ENCODE measurements around the gene CIRBP. TPM values are rescaled to one million over a fixed set of nuclear protein-coding genes. Genes with fewer than 3 reads are reported as not detected.
"Not testable (repeated sequence)": the region's sequence is repeated elsewhere in the genome, so short reads cannot be mapped to it uniquely, and the experiment has no call there.

The CIRBP gene
- polyA plus RNA-seq, 4 donors = 704 to 940 (median 807) TPM

DNA sequence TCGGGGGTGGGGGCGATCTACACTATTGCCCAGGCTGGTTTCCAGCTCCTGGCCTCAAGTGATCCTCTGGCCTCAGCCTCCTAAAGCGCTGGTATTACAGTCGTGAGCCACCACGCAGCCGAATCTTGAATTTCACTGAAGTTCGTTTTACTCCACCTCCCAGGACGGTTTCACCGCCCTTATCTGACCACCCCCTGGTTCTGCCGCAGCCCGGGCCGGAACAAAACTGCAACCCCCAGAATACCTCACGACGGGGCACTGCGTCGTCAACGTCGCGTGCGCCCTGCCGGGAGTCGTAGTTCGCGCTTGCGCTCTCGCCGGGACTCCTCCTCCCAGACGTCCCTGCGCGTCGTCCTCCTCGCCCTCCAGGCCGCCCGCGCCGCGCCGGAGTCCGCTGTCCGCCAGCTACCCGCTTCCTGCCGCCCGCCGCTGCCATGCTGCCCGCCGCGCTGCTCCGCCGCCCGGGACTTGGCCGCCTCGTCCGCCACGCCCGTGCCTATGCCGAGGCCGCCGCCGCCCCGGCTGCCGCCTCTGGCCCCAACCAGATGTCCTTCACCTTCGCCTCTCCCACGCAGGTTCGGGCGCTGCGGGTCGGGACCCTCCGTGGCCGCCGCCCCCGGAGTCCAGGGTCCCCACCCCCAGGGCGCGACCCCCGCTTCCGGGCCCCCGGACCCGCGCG, 27.6 kb upstream of the CIRBP start, which contains the start of gene ATP5F1D:
ATP5F1D (plus strand) TSS at position 335 of the 679 bp plus-strand sequence; CDS start at position 435, 100 bp downstream.
- DNase-seq (ENCODE audit: low read depth in 4 of 4, low spot score in 3 of 4) = peak in 2 of 4 donors; percentile 82 to 87

DNA sequence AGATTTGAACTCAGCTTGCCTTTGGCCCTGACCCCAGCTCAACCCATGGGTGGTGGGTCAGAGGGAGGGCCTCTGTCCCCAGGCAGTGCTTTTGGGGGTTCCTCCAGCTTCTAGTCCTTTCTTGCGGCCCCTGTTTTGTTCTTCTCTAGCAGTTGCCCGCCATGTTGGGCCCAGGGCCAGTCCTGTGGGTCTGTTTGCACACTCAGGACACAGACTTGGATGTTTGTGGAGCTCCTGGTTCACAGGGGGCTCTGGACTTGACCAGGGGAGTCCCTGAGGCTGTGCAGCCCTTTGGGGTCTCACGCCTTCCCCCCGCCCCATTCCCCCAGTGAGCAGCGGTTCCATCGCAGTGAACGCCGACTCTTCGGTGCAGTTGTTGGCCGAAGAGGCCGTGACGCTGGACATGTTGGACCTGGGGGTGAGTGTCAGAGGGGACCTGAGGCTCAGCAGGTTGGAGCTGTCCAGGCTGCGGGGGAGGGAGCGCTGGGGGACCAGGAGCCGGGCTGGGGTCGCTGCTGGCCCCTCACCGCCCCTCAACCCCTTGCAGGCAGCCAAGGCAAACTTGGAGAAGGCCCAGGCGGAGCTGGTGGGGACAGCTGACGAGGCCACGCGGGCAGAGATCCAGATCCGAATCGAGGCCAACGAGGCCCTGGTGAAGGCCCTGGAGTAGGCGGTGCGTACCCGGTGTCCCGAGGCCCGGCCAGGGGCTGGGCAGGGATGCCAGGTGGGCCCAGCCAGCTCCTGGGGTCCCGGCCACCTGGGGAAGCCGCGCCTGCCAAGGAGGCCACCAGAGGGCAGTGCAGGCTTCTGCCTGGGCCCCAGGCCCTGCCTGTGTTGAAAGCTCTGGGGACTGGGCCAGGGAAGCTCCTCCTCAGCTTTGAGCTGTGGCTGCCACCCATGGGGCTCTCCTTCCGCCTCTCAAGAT, 25.1 kb upstream of the CIRBP start:
- DNase-seq (ENCODE audit: low read depth in 4 of 4, low spot score in 3 of 4) = no peak

DNA sequence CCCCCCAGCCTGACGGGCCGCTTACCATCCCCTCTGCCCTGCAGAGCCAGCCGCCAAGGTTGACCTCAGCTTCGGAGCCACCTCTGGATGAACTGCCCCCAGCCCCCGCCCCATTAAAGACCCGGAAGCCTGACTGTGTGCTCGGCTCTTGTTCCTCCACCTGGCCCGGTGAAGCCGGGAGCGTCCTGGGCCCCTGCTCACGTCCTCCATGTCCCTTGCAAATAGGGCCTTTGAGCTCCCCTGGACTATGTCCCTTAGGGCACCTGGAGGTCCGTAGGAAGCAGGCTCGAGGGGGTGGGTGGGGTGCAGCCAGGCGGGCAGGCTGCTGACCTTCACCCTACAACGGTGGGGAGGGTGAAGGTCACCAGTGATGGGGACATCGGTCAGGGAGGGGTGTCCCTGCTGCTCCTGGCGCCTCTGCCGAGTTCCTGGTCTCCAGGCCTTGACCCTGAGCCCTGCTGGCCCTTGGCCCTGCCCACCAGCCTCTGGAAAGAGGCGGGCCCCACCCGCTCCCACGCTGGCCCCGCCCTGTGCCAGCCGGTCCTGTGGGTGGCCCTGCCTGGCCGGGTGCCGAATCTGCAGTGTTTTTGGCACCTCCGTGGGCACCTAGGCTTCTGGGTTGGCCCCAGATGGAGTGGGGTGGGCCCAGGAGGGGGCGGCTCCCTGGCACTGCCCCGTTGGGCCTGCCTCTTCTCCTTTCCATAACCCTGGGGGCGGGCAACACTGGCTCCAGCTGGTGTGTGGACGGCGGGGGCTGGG, 24.3 kb upstream of the CIRBP start:
- no peak for DNase-seq (ENCODE audit: low read depth in 4 of 4, low spot score in 3 of 4)

- DNase-seq (ENCODE audit: low read depth in 4 of 4, low spot score in 3 of 4) = no peak
Measured at GRCh38 chr19:1245494-1246264, 23.5 kb upstream of the CIRBP start.

GRCh38 chr19:1246265-1247087, 22.7 kb upstream of the CIRBP start:
- DNase-seq (ENCODE audit: low read depth in 4 of 4, low spot score in 3 of 4) = not testable (repeated sequence)

DNA sequence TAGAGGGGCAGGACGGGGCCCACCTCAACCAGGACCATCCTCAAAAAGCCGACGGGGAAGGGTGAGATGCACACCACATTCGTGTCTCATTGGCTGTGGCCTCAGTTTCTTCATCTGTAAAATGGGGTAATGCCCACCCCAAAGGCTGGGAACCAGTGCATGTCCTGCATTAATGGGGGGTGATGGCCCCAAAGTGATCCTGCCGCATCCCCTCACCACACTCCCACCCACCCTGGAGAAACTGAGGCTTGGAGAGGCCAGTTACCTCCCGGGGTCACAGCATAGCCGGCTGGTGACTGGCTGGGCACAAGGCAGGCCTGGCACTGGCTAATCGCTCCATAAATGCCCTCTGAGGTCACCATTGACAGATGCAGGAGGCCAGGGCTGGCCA, 21.4 kb upstream of the CIRBP start:
- no peak for DNase-seq (ENCODE audit: low read depth in 4 of 4, low spot score in 3 of 4)

DNA sequence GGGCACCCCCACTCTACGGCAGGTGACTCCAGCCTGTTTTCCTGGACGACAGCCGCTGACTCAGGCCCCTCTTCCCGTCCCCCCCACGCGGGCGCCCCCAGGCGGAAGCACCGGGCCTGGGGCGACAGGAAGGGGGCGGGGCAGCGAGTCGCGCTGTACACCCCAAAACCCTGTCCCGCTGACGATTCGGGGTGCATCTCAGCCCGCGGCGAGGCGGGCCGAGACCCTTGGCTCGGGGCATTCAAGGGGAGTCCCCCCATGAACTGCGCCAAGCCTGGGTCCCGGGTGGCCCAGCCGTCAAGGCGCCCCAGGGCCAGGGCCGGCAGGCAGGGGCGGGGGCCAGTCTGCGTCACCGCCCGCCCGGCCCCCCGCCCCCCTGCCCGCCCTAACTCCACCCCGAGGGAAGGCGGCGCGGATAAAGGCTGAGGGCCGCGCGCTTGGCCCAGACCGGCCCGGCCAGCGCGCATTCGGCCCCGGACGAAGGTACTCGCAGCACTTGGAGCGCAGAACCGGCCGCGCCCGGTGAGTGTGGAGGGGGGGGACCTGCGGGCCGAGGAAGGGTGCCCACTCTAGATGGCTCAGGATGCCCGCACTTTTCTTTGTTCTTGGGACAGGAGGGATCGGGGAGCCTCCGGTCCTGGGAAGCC, 20.9 kb upstream of the CIRBP start, which contains the start of gene MIDN:
MIDN (plus strand) TSS at position 445 of the 647 bp plus-strand sequence. CDS start 1,714 bp downstream, outside the sequence.
- DNase-seq (ENCODE audit: low read depth in 4 of 4, low spot score in 3 of 4) = no peak

DNA sequence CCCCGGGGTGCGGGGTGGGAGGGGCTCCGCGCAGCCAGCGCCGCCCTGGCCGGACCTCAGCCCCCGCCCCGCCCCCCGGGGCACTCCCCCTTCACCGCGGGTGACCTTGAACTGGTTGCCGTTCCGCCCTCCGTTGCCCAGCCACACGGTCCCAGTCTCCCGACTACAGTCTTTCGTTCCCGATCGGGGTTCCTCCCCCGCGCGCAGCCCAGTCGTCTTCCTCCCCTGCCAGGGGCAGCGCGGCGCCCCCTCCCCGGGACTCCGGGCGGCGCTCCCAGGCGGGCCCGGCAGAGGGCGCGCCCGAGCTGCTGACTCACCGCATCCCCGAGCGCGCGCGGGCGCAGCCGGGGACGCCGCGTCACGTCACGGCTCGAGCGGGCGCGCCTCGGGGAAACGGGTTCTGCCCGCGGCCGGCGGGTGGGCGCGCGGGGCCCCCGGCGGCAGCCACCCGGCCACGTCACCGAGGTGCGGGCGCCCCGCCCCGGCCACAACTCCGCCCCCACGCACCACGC, 20.3 kb upstream of the CIRBP start:
- DNase-seq (ENCODE audit: low read depth in 4 of 4, low spot score in 3 of 4) = no peak

DNA sequence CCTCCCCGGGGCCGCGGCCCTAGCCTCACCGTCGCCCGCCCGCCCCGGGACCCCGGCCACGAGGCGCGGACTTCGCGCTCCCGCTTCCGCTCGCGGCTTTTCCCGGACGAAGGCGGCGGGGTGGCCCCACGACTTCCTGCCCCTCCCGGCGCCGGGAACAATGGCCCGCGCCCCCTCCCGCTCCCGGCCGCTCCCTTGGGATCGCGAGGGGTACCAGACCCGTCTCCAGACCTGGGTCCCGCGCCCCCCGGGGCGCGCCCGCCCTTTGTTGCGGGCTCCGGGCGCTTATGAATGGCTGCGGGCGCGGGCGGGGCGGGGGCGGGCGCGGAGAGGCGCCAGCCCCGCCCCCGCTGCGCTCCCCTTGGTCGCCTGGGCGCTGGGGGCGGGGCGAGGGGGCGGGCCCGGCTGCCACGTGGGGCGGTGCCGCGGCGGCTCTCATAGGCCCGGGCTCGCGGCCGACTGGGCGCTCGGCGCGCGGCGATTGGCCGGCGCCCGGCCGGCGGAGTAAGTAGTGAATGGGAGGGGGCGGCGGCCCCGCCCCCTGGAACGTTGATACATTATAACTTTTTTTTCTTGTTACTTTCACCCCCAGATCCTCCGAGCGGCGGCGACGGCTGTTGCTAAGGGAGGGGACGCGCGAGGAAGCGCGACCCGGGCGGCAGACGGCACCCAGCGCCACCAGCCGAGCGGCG, 19.7 kb upstream of the CIRBP start:
- DNase-seq (ENCODE audit: low read depth in 4 of 4, low spot score in 3 of 4) = peak; percentile 92 to 94 (median 93)

GRCh38 chr19:1249990-1250436, 19.1 kb upstream of the CIRBP start:
- no peak for DNase-seq (ENCODE audit: low read depth in 4 of 4, low spot score in 3 of 4)

DNA sequence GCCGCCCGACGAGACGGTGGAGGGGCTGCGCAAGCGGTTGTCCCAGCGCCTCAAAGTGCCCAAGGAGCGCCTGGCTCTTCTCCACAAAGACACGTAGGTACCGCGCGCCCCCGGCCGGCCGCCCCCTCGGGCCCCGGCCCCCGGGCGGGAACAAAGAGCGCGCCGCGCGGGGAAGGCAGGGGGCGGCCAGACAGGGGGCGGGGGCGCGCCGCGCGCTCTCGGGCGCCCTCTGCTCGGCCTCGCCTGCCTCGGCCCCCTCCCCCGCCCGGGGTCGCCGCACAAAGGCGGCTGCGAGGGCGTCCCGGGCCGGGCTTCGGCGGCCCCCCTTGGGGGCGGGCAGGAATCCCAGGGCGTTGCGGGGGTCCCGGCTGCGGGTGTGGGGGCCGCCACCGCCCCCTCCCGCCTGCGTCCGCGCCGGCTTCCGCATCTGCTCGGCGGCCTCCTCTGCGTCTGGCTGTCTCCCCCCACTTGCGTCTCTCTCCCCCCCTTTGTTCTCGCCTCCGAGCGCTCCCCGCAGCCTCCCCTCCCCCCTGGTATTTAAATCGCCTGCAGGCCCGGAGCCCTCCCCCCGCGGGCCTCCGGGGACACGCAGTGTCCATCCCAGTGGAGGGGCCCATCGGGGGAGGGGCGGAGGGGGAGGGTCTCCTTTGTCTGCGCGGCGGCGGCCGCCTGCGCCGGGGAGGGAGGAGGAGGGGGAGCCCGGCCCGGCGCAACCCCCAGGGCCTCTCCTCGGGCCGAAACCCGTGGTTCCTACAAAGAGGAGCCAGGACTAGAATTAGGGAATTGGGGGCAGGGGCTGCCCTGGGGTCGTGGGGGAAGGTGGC, 18.5 kb upstream of the CIRBP start:
- no peak for DNase-seq (ENCODE audit: low read depth in 4 of 4, low spot score in 3 of 4)

DNA sequence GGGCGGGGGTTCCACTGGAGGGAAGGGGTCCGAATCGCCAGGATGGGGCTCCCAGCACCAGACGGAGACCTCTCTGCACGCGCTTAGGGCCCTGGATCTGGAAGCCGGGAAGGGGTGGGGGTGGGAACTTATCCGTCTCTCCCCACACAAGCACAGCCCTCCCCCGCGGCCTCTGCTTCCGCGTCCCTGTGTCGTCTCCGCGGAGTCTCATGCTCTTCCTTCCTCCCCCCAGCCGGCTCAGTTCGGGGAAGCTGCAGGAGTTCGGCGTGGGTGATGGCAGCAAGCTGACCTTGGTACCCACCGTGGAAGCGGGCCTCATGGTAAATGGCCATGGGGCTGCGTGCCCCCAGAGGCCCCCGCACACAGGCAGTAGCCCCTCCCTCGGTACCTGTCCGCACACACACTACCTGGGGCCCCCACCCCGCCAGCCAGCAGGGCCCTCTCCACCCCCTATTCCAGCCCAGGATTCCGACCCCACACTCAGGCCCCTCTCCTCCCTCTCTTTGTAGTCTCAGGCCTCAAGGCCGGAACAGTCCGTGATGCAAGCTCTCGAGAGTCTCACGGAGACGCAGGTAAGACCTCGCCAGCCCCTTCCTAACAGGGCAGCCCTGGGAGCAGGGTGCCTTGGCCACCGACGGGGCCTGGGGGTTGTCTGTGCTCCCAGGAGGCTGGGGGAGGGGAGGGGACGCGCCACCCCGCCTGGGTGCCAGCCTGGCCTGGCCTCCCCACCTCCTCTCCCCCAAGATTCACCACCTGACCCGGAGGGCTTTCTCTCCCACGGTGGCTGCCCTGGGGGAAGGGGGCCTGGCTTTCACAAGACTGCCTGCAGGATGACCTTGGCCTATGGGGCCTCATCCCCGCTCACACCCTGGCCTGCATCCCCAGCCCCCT, 17.6 kb upstream of the CIRBP start:
- DNase-seq (ENCODE audit: low read depth in 4 of 4, low spot score in 3 of 4) = no peak

- no peak for DNase-seq (ENCODE audit: low read depth in 4 of 4, low spot score in 3 of 4)
Measured at GRCh38 chr19:1252221-1252820, 16.8 kb upstream of the CIRBP start.

GRCh38 chr19:1252821-1253513, 16.2 kb upstream of the CIRBP start:
- no peak for DNase-seq (ENCODE audit: low read depth in 4 of 4, low spot score in 3 of 4)

DNA sequence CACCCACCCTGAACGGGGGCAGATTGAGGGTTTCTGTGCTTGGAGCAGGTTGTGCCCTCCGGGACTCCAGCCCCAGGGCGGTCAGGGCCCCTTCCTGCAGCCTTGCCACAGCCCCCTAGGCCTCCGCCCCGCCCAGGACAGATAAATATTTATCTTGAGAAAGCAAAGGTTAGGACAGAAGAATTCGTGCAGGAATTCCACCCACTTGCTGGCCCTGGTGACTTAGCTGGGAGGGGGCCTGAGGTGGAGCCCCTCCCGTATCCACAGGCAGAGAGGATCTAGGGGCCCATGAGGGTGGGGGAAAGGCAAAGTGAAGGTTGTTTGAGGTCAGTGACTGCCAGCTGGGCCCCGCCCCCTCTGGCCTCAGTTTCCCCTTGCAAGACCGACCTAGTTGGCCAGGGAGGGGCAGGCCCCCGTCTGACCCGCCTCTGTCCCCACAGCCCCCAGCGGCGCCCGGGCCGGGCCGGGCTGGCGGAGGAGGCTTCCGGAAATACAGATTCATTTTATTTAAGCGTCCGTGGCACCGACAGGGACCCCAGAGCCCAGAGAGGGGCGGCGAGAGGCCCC, 15.5 kb upstream of the CIRBP start:
- DNase-seq (ENCODE audit: low read depth in 4 of 4, low spot score in 3 of 4) = no peak

All from left renal pelvis (tissue), 4 donors.